Measurements from ENCODE around the gene DNHD1.

DNA sequence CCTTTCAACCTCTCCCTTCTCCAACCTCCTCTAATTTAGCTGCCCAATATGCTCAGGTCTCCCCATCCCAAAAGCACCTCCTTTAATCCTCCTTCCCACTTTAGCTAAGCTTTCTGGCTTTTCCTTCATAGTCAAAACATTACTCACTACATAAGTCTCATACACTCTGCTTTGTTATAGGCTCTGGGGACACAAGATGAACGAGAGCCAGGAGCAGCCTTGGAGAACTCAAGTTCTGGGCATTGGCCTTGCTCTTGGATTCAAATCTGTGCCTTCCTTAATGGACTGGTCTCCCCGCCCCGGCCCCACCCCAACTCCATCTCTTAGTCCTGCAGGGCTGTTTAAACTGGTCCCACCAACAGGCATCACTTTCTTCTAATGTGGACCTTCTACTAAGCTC, 44.9 kb upstream of the DNHD1 start:
- TF ChIP-seq, protein P1, sequence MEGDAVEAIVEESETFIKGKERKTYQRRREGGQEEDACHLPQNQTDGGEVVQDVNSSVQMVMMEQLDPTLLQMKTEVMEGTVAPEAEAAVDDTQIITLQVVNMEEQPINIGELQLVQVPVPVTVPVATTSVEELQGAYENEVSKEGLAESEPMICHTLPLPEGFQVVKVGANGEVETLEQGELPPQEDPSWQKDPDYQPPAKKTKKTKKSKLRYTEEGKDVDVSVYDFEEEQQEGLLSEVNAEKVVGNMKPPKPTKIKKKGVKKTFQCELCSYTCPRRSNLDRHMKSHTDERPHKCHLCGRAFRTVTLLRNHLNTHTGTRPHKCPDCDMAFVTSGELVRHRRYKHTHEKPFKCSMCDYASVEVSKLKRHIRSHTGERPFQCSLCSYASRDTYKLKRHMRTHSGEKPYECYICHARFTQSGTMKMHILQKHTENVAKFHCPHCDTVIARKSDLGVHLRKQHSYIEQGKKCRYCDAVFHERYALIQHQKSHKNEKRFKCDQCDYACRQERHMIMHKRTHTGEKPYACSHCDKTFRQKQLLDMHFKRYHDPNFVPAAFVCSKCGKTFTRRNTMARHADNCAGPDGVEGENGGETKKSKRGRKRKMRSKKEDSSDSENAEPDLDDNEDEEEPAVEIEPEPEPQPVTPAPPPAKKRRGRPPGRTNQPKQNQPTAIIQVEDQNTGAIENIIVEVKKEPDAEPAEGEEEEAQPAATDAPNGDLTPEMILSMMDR (IDR thresholded peaks at IDR 0.05; ENCODE audit: low read length): no peak
- no peak for TF ChIP-seq EZH2phosphoT487 (IDR thresholded peaks at IDR 0.05; ENCODE audit: low read length)
- TF ChIP-seq EZH2 (optimal IDR thresholded peaks at IDR 0.05; ENCODE audit: low read depth, low read length): no peak

All from MM.1S (cell line).